RWPE2 (cell line): ENCODE measurements around the gene KRTAP9-1.
"Not testable (repeated sequence)": the region's sequence is repeated elsewhere in the genome, so short reads cannot be mapped to it uniquely, and the experiment has no call there.

Experiments
- ATAC-seq: fragments of 200-7000 bp; cut with Tn5 transposase; 3 replicates; pipeline ENCODE4 v1.9.1; 2021; ENCODE audit warnings: low read depth
- DNase-seq: peaks from one replicate; pipeline ENCODE4 v3.0.0-alpha.2; 2020; ENCODE audit warnings: low spot score
- H3K27ac ChIP-seq: fragments of 450-650 bp; 2 replicates; pipeline ENCODE4 v1.5.1; 2017; ENCODE audit warnings: mild to moderate bottlenecking; ENCODE audit not compliant: poor library complexity, severe bottlenecking
- H3K27me3 ChIP-seq: fragments of 250-450 bp; sonication (Bioruptor Pico); 2 replicates; pipeline ENCODE4 v1.5.1; 2021; ENCODE audit warnings: mild to moderate bottlenecking, moderate library complexity; ENCODE audit not compliant: insufficient read depth, poor library complexity, severe bottlenecking
- H3K36me3 ChIP-seq: fragments of 250-450 bp; sonication (Bioruptor Pico); 2 replicates; pipeline ENCODE4 v1.5.1; 2020; ENCODE audit warnings: low read depth, mild to moderate bottlenecking, moderate library complexity
- H3K4me1 ChIP-seq: fragments of 250-450 bp; sonication (Bioruptor Pico); 2 replicates; pipeline ENCODE4 v1.5.1; 2021; ENCODE audit warnings: mild to moderate bottlenecking, moderate library complexity; ENCODE audit not compliant: insufficient read depth, poor library complexity, severe bottlenecking
- H3K4me3 ChIP-seq: fragments of 250-450 bp; sonication (Bioruptor Pico); 2 replicates; pipeline ENCODE4 v1.5.1; 2021; ENCODE audit warnings: mild to moderate bottlenecking, moderate library complexity; ENCODE audit not compliant: severe bottlenecking
- H3K9me3 ChIP-seq: fragments of 250-450 bp; sonication (Bioruptor Pico); 2 replicates; pipeline ENCODE4 v1.5.1; 2021; ENCODE audit warnings: mild to moderate bottlenecking, moderate library complexity; ENCODE audit not compliant: severe bottlenecking
- TF ChIP-seq, protein P1 (sequence below): fragments of 450-650 bp; IDR thresholded peaks from one replicate; pipeline ENCODE4 v1.5.1; 2017; ENCODE audit warnings: mild to moderate bottlenecking, moderate library complexity; ENCODE audit not compliant: poor library complexity, severe bottlenecking

KRTAP9-1 gene

GRCh38 chr17:41189837-41190318, at the start of gene KRTAP9-1:
Gene KRTAP9-1 (plus strand): TSS chr17:41189887. CDS start chr17:41189887, 0 bp downstream.
- not testable (repeated sequence) for H3K9me3 ChIP-seq, ATAC-seq, H3K27me3 ChIP-seq, DNase-seq, H3K4me3 ChIP-seq, H3K4me1 ChIP-seq, H3K27ac ChIP-seq, H3K36me3 ChIP-seq

- peaks cover 3% of the 10 kb centered on the region for H3K9me3 ChIP-seq
- peak within 1 kb of the TSS; percentile 31 for H3K27ac ChIP-seq
- TF ChIP-seq, protein P1, sequence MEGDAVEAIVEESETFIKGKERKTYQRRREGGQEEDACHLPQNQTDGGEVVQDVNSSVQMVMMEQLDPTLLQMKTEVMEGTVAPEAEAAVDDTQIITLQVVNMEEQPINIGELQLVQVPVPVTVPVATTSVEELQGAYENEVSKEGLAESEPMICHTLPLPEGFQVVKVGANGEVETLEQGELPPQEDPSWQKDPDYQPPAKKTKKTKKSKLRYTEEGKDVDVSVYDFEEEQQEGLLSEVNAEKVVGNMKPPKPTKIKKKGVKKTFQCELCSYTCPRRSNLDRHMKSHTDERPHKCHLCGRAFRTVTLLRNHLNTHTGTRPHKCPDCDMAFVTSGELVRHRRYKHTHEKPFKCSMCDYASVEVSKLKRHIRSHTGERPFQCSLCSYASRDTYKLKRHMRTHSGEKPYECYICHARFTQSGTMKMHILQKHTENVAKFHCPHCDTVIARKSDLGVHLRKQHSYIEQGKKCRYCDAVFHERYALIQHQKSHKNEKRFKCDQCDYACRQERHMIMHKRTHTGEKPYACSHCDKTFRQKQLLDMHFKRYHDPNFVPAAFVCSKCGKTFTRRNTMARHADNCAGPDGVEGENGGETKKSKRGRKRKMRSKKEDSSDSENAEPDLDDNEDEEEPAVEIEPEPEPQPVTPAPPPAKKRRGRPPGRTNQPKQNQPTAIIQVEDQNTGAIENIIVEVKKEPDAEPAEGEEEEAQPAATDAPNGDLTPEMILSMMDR, result no peak
- ATAC-seq, result peak; percentile 99
- no peaks in the 10 kb centered on the region for H3K27me3 ChIP-seq
- no peaks in the 10 kb centered on the region for H3K36me3 ChIP-seq
- H3K4me1 ChIP-seq, result peaks cover 2% of the 10 kb centered on the region
- H3K4me3 ChIP-seq, result no peak within 1 kb of the TSS
- no peak for DNase-seq
Measured at GRCh38 chr17:41140360-41141131, 49.1 kb upstream of the KRTAP9-1 start, which contains the start of gene KRTAP4-6. Gene KRTAP4-6 (minus strand): TSS chr17:41140544. CDS start chr17:41140487, 57 bp downstream.

DNA sequence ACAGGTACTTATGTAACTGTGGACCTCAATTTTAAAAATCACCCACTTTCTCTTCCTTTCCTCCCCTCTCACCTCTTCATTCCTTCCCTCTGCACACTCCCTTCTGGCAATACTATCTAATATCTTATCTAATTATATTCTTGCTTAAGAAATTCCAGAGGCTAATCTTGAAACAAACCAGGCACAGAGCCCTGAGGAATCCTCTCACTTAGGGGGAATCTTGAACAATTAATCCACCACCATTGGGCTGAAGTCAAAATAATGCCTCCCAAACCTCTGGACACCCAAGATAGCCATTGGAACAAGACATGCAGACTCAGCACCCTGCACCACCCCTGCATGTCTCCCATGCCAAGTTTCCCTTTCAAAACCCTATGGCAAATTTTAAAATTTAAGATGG, 48.3 kb upstream of the KRTAP9-1 start:
- Histone ChIP-seq H3K4me3 (no peak overlapping the region), H3K36me3 (no peaks in the 10 kb centered on the region), H3K4me1 (peaks cover 2% of the 10 kb centered on the region), H3K27me3 (no peaks in the 10 kb centered on the region), H3K9me3 (peaks cover 3% of the 10 kb centered on the region), H3K27ac (peak overlapping the region; percentile 31)
- ATAC-seq (no peak), DNase-seq (no peak)
- TF ChIP-seq, protein P1, result no peak

GRCh38 chr17:41144846-41145245, 44.8 kb upstream of the KRTAP9-1 start:
- ATAC-seq (no peak), DNase-seq (no peak)
- no peak overlapping the region for H3K27ac ChIP-seq
- H3K4me3 ChIP-seq, result no peak overlapping the region
- H3K9me3 ChIP-seq, result peaks cover 3% of the 10 kb centered on the region
- peaks cover 2% of the 10 kb centered on the region for H3K4me1 ChIP-seq
- no peaks in the 10 kb centered on the region for H3K27me3 ChIP-seq
- H3K36me3 ChIP-seq, result no peaks in the 10 kb centered on the region
- TF ChIP-seq, protein P1, result no peak

- H3K36me3 ChIP-seq, result no peaks in the 10 kb centered on the region
- peaks cover 2% of the 10 kb centered on the region for H3K9me3 ChIP-seq
- H3K4me1 ChIP-seq, result peaks cover 2% of the 10 kb centered on the region
- TF ChIP-seq, protein P1, result no peak
- DNase-seq (no peak), ATAC-seq (no peak)
- no peaks in the 10 kb centered on the region for H3K27me3 ChIP-seq
- H3K27ac ChIP-seq, result no peak overlapping the region
- no peak overlapping the region for H3K4me3 ChIP-seq
Measured at GRCh38 chr17:41145261-41145660, 44.4 kb upstream of the KRTAP9-1 start.
